Sigmoid colon (tissue), 4 donors: ENCODE measurements around the gene NPHP1.

Experiments used
- EP300 ChIP-seq, 4 donors: sonication (generic); formaldehyde crosslinking; IDR thresholded peaks; one replicate each; pipeline ENCODE4 v1.6.1; 2017; ENCODE audit warnings: antibody characterized with exemption in 4 of 4
- POLR2A ChIP-seq, 2 donors: fragments of 450-650 bp; IDR thresholded peaks; one replicate each; pipeline ENCODE4 v1.6.1; 2016; ENCODE audit warnings: antibody characterized with exemption in 2 of 2, mild to moderate bottlenecking in 2 of 2, moderate library complexity in 2 of 2
- POLR2AphosphoS5 ChIP-seq, 4 donors: sonication (generic); formaldehyde crosslinking; IDR thresholded peaks; one replicate each; pipeline ENCODE4 v1.6.1; 2017; ENCODE audit warnings: antibody characterized with exemption in 4 of 4
- TF ChIP-seq, protein P1 (sequence below), 4 experiments: fragments of 450-650 bp in 3 of 4; fragments of 200-600 bp in 1 of 4; IDR thresholded peaks; one replicate each; pipeline ENCODE4 v1.5.1; 2016 to 2019; ENCODE audit warnings: antibody characterized with exemption in 4 of 4, mild to moderate bottlenecking in 3 of 4, moderate library complexity in 2 of 4

DNA sequence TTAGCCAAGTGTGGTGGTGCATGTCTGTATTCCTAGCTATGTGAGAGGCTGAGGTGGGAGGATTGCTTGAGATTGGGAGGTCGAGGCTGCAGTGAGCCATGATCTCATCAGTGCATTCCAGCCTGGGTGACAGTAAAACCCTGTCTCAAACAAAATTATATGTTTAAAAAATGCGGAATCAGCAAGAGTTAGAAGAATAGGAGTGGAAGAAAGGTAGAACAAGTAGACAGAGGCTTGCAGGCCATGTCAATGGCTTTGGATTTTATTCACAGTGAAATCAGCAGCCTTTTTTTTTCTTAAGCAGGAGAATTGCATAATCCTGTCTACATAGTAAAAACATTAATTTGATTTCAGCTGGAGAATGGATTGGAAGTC, 15.4 kb upstream of the NPHP1 start:
- TF ChIP-seq, protein P1, sequence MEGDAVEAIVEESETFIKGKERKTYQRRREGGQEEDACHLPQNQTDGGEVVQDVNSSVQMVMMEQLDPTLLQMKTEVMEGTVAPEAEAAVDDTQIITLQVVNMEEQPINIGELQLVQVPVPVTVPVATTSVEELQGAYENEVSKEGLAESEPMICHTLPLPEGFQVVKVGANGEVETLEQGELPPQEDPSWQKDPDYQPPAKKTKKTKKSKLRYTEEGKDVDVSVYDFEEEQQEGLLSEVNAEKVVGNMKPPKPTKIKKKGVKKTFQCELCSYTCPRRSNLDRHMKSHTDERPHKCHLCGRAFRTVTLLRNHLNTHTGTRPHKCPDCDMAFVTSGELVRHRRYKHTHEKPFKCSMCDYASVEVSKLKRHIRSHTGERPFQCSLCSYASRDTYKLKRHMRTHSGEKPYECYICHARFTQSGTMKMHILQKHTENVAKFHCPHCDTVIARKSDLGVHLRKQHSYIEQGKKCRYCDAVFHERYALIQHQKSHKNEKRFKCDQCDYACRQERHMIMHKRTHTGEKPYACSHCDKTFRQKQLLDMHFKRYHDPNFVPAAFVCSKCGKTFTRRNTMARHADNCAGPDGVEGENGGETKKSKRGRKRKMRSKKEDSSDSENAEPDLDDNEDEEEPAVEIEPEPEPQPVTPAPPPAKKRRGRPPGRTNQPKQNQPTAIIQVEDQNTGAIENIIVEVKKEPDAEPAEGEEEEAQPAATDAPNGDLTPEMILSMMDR (IDR thresholded peaks at IDR 0.05): no peak
- TF ChIP-seq POLR2AphosphoS5 (IDR thresholded peaks at IDR 0.05) (no peak), EP300 (IDR thresholded peaks at IDR 0.05) (no peak), POLR2A (IDR thresholded peaks at IDR 0.05) (no peak)
